GM12874 (cell line): ENCODE results near the gene LPXN.

ENCODE experiments used
- CTCF ChIP-seq: IDR thresholded peaks from 2 replicates; pipeline ENCODE4 v1.5.1; 2011; ENCODE audit warnings: low read depth, mild to moderate bottlenecking, control low read depth, low read length, moderate library complexity; ENCODE audit not compliant: insufficient read depth

Gene LPXN

DNA sequence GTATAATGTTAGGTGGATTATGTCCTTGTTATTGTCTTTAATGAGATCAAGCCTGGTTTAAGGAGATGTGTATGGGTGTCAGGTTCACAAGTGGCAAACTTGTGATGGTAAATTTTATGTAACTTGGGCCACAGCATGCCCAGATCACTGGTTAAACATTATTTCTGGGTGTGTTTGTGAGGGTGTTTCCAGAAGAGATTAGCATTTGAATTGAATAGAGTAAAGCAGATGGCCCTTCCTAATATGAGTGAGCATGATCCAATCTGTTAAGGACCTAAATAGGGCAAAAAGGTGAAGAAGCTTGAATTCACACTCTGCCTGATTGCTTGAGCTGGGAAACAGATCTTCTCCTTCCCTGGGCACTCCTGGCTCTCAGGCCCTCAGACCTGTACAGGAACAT lies 88.5 kb downstream of the LPXN start:
- no peak for TF ChIP-seq CTCF

GRCh38 chr11:58485961-58486360 lies 89.7 kb downstream of the LPXN start:
- no peak for TF ChIP-seq CTCF
